Ishikawa (cell line): ENCODE measurements around the gene CDK6.

ENCODE experiments used
- CEBPB ChIP-seq: IDR thresholded peaks from 2 replicates; pipeline ENCODE4 v1.6.1; 2012
- CREB1 ChIP-seq: IDR thresholded peaks from 2 replicates; pipeline ENCODE4 v1.6.1; 2012; ENCODE audit warnings: low read depth
- EGR1 ChIP-seq: IDR thresholded peaks from 2 replicates; pipeline ENCODE4 v1.6.1; 2012
- EP300 ChIP-seq: IDR thresholded peaks from 2 replicates; pipeline ENCODE4 v1.6.1; 2012; ENCODE audit warnings: borderline replicate concordance
- FOXM1 ChIP-seq: IDR thresholded peaks from 2 replicates; pipeline ENCODE4 v1.6.1; 2012; ENCODE audit warnings: low read depth, borderline replicate concordance
- NFIC ChIP-seq: IDR thresholded peaks from 2 replicates; pipeline ENCODE4 v1.6.1; 2012
- RAD21 ChIP-seq: IDR thresholded peaks from 2 replicates; pipeline ENCODE4 v1.6.1; 2012; ENCODE audit warnings: low read depth
- TEAD4 ChIP-seq: IDR thresholded peaks from 2 replicates; pipeline ENCODE4 v1.6.1; 2012
- YY1 ChIP-seq: IDR thresholded peaks from 2 replicates; pipeline ENCODE4 v1.6.1; 2012; ENCODE audit warnings: low read depth
- TF ChIP-seq, protein P1 (sequence below): IDR thresholded peaks from 2 replicates; pipeline ENCODE4 v1.6.1; 2012; ENCODE audit warnings: low read depth, mild to moderate bottlenecking
- TF ChIP-seq, protein P2 (sequence below): IDR thresholded peaks from 2 replicates; pipeline ENCODE4 v1.6.1; 2012

DNA sequence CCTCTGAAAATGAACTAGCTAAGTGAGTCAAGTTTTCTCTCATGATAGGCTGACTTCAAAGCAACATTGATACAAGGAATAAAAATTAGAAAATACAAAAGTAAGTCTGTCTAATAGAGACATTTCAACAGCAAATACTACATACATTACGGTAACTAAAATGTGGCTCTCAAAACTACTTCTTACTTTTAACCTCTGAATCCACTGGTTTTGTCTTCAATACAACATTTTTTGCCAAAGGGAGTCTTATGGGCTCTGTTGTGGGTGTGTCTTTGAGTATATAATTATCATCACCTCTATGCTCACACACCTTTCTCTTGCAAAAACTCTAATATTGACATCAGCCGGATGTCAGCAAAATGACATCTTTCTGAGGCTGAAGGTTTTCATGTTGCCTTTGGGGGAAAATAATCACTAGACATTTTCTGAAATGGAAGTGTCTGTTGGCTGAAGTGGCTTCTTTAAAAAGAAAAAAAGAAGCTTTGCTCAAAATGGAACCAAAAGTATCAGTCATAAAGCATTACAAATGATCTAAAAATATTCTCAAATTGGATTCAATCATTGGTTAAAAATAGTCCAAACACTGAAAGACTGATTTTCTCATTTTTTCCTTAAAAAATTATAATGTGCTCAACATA, 204.4 kb downstream of the CDK6 start:
- TF ChIP-seq YY1 (no peak), CEBPB (no peak), NFIC (no peak), EP300 (no peak), FOXM1 (no peak), EGR1 (no peak), RAD21 (no peak), CREB1 (no peak), TEAD4 (no peak)
- TF ChIP-seq, protein P1, sequence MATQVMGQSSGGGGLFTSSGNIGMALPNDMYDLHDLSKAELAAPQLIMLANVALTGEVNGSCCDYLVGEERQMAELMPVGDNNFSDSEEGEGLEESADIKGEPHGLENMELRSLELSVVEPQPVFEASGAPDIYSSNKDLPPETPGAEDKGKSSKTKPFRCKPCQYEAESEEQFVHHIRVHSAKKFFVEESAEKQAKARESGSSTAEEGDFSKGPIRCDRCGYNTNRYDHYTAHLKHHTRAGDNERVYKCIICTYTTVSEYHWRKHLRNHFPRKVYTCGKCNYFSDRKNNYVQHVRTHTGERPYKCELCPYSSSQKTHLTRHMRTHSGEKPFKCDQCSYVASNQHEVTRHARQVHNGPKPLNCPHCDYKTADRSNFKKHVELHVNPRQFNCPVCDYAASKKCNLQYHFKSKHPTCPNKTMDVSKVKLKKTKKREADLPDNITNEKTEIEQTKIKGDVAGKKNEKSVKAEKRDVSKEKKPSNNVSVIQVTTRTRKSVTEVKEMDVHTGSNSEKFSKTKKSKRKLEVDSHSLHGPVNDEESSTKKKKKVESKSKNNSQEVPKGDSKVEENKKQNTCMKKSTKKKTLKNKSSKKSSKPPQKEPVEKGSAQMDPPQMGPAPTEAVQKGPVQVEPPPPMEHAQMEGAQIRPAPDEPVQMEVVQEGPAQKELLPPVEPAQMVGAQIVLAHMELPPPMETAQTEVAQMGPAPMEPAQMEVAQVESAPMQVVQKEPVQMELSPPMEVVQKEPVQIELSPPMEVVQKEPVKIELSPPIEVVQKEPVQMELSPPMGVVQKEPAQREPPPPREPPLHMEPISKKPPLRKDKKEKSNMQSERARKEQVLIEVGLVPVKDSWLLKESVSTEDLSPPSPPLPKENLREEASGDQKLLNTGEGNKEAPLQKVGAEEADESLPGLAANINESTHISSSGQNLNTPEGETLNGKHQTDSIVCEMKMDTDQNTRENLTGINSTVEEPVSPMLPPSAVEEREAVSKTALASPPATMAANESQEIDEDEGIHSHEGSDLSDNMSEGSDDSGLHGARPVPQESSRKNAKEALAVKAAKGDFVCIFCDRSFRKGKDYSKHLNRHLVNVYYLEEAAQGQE: no peak
- TF ChIP-seq, protein P2, sequence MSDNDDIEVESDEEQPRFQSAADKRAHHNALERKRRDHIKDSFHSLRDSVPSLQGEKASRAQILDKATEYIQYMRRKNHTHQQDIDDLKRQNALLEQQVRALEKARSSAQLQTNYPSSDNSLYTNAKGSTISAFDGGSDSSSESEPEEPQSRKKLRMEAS: no peak
